GM12878 (cell line): ENCODE data around the gene ECHDC1. TPM values are rescaled to one million over a fixed set of nuclear protein-coding genes. Genes with fewer than 3 reads are reported as not detected.
A peak's percentile ranks its signal among the peaks of the same experiment; 100 is the strongest.

Source experiments
- ATAC-seq: fragments of 200-7000 bp; cut with Tn5 transposase; 3 replicates; pipeline ENCODE4 v1.9.1; 2020; ENCODE audit warnings: mild to moderate bottlenecking, moderate library complexity
- BruUV-seq: library from RNA; stranded (reverse); fragments of 400-500 nt; replicated peaks from 2 replicates; lab custom pipeline; 2021; lab: Mats Ljungman, UMichigan
- CTCF ChIA-PET: fragments of 300-600 bp; sonication (Branson Sonifier 250); formaldehyde crosslinking; extraction: SDS; loops from one replicate; lab custom pipeline; 2021; ENCODE audit warnings: inconsistent platforms; lab: Yijun Ruan, JAX
- POLR2A ChIA-PET: fragments of 350-600 bp; formaldehyde crosslinking; extraction: SDS; loops from one replicate; lab custom pipeline; 2021; ENCODE audit warnings: inconsistent platforms; lab: Charles Lee
- RAD21 ChIA-PET: fragments of 300-600 bp; sonication (Branson Sonifier 250); formaldehyde crosslinking; loops from one replicate; lab custom pipeline; 2023; ENCODE audit warnings: antibody characterized with exemption; ENCODE audit not compliant: unreplicated experiment; lab: Charles Lee
- SMC1A ChIA-PET: fragments of 300-600 bp; sonication (Branson Sonifier 250); formaldehyde crosslinking; loops from one replicate; lab custom pipeline; 2023; ENCODE audit not compliant: unreplicated experiment, uncharacterized antibody; lab: Charles Lee
- DNase-seq: peaks from one replicate; pipeline ENCODE4 v3.0.0-alpha.2; 2011; ENCODE audit warnings: low read depth, low spot score
- FAIRE-seq: peaks from 3 replicates; lab custom pipeline; 2011; peaks lifted over from hg19 to GRCh38; lab: Jason Lieb, UNC
- H2AFZ ChIP-seq: 2 replicates; pipeline ENCODE4 v1.6.0; 2011; ENCODE audit warnings: low read depth, low read length, control low read depth; ENCODE audit not compliant: control insufficient read depth
- H3K27ac ChIP-seq: 2 replicates; pipeline ENCODE4 v1.5.1; 2011; ENCODE audit warnings: control low read depth; ENCODE audit not compliant: control insufficient read depth, insufficient read depth
- H3K27me3 ChIP-seq, 2 experiments: replicated peaks in 1 of 2; 2 replicates each; pipeline versions ENCODE4 v1.6.0 to v1.6.1; 2011; ENCODE audit warnings: low read length in 1 of 2; ENCODE audit not compliant: control insufficient read depth in 2 of 2, insufficient read depth in 2 of 2
- H3K36me3 ChIP-seq, 2 experiments: 2 replicates each; pipeline ENCODE4 v1.5.1; 2011; ENCODE audit warnings: low read length in 1 of 2; ENCODE audit not compliant: control insufficient read depth in 2 of 2, insufficient read depth in 2 of 2
- H3K4me1 ChIP-seq: 2 replicates; pipeline ENCODE4 v1.6.1; 2011; ENCODE audit warnings: mild to moderate bottlenecking, low read length, moderate library complexity, mixed read lengths; ENCODE audit not compliant: control insufficient read depth, insufficient read depth
- H3K4me2 ChIP-seq: 2 replicates; pipeline ENCODE4 v1.6.0; 2011; ENCODE audit warnings: control low read depth; ENCODE audit not compliant: control insufficient read depth, insufficient read depth
- H3K4me3 ChIP-seq: fragments of 200-600 bp; sonication (generic); 2 replicates; pipeline ENCODE4 v1.5.1; 2016
- H3K79me2 ChIP-seq: 2 replicates; pipeline ENCODE4 v1.6.0; 2011; ENCODE audit warnings: low read length; ENCODE audit not compliant: control insufficient read depth, insufficient read depth
- H3K9ac ChIP-seq: 2 replicates; pipeline ENCODE4 v1.8.0; 2011; ENCODE audit warnings: low read length, control low read depth, mixed read lengths; ENCODE audit not compliant: control insufficient read depth, insufficient read depth
- H3K9me3 ChIP-seq: replicated peaks from 3 replicates; pipeline ENCODE4 v1.5.1; 2011; ENCODE audit warnings: mild to moderate bottlenecking, low read length; ENCODE audit not compliant: control insufficient read depth, insufficient read depth
- H4K20me1 ChIP-seq: 2 replicates; pipeline ENCODE4 v1.6.0; 2011; ENCODE audit not compliant: control insufficient read depth, insufficient read depth
- BHLHE40 ChIP-seq, 2 experiments: fragments of 450-650 bp in 1 of 2; IDR thresholded peaks; 2 replicates each; pipeline ENCODE4 v1.6.1; 2011 to 2017; ENCODE audit warnings: low read depth in 2 of 2, borderline replicate concordance in 1 of 2, improper control_type of control experiment in 1 of 2, low read length in 1 of 2, mild to moderate bottlenecking in 1 of 2
- BRCA1 ChIP-seq: IDR thresholded peaks from 2 replicates; pipeline ENCODE4 v1.6.1; 2011; ENCODE audit warnings: low read depth, low read length, improper control_type of control experiment
- CBX3 ChIP-seq: fragments of 200-600 bp; sonication (generic); IDR thresholded peaks from 2 replicates; pipeline ENCODE4 v1.6.1; 2016; ENCODE audit warnings: low read depth, borderline replicate concordance
- CEBPZ ChIP-seq: fragments of 150-350 bp; IDR thresholded peaks from 2 replicates; pipeline ENCODE4 v1.6.1; 2016; ENCODE audit warnings: low read depth, low read length
- CTCF ChIP-seq, 3 experiments: IDR thresholded peaks in 2 of 3; conservative IDR thresholded peaks in 1 of 3; 2 replicates each; pipeline ENCODE4 v1.5.1; 2011; ENCODE audit warnings: low read depth in 3 of 3, low read length in 3 of 3, mild to moderate bottlenecking in 3 of 3, control low read depth in 2 of 3, moderate library complexity in 2 of 3, inconsistent platforms in 1 of 3, mixed read lengths in 1 of 3; ENCODE audit not compliant: control insufficient read depth in 2 of 3, insufficient read depth in 1 of 3; ENCODE audit errors: extremely low read depth in 1 of 3
- FOS ChIP-seq: IDR thresholded peaks from 3 replicates; pipeline ENCODE4 v1.6.1; 2011; ENCODE audit warnings: borderline replicate concordance; ENCODE audit not compliant: insufficient read length; ENCODE audit errors: extremely low read depth
- IRF5 ChIP-seq: fragments of 450-650 bp; IDR thresholded peaks from 2 replicates; pipeline ENCODE4 v1.6.1; 2017; ENCODE audit warnings: borderline replicate concordance
- MAX ChIP-seq: IDR thresholded peaks from 2 replicates; pipeline ENCODE4 v1.6.1; 2012; ENCODE audit warnings: low read depth, low read length, improper control_type of control experiment
- NFYB ChIP-seq: IDR thresholded peaks from 2 replicates; pipeline ENCODE4 v1.6.1; 2011; ENCODE audit warnings: low read depth, mild to moderate bottlenecking, low read length, improper control_type of control experiment, moderate library complexity; ENCODE audit not compliant: insufficient read depth
- POLR2AphosphoS2 ChIP-seq: IDR thresholded peaks from 2 replicates; pipeline ENCODE4 v1.6.1; 2011; ENCODE audit warnings: low read depth, mild to moderate bottlenecking, low read length, improper control_type of control experiment, moderate library complexity
- POLR2AphosphoS5 ChIP-seq: IDR thresholded peaks from 2 replicates; pipeline ENCODE4 v1.6.1; 2011; ENCODE audit warnings: mild to moderate bottlenecking, low read length, inconsistent platforms
- RELA ChIP-seq: fragments of 450-650 bp; IDR thresholded peaks from 2 replicates; pipeline ENCODE4 v1.8.0; 2014; ENCODE audit warnings: borderline replicate concordance; ENCODE audit not compliant: partially characterized antibody
- RFX5 ChIP-seq: IDR thresholded peaks from 2 replicates; pipeline ENCODE4 v1.6.1; 2011; ENCODE audit warnings: low read depth, low read length, improper control_type of control experiment
- SUZ12 ChIP-seq: fragments of 200-600 bp; sonication (generic); IDR thresholded peaks from one replicate; pipeline ENCODE4 v1.6.1; 2018; ENCODE audit warnings: antibody characterized with exemption, mild to moderate bottlenecking; ENCODE audit not compliant: unreplicated experiment
- YBX1 ChIP-seq: fragments of 450-650 bp; IDR thresholded peaks from 2 replicates; pipeline ENCODE4 v1.6.1; 2016; ENCODE audit warnings: antibody characterized with exemption
- YY1 ChIP-seq: IDR thresholded peaks from 2 replicates; pipeline ENCODE4 v1.6.1; 2011; ENCODE audit warnings: low read depth, mild to moderate bottlenecking, low read length
- WGBS: methylation state at CpG from one replicate; pipeline ENCODE4 v1.1.6; 2016; ENCODE audit warnings: low lambda C conversion rate; ENCODE audit not compliant: insufficient replicate concordance, insufficient coverage; ENCODE audit errors: missing lambda C conversion rate; 5-methylcytosine and 5-hydroxymethylcytosine counted together
- in situ Hi-C: fragments of 300-500 bp; cut with MboI; formaldehyde crosslinking; loops from 9 replicates; pipeline ENCODE4 v1.14.3; 2018; ENCODE audit warnings: mixed read lengths
- intact Hi-C: fragments of 100-400 bp; cut with micrococcal nuclease; formaldehyde crosslinking; loops from one replicate; pipeline ENCODE4 v1.14.2; 2022; ENCODE audit not compliant: unreplicated experiment
- polyA plus RNA-seq, 11 experiments: library from polyadenylated mRNA; depleted of rRNA in 4 of 11; unstranded in 6 of 11; stranded (reverse) in 5 of 11; fragments of >200 nt; fragmentation: Nextera tagmentation in 4 of 11; fragmentation: Illumina TruSeq in 1 of 11; extraction: Ambion mirVana in 4 of 11; extraction: Trizol in 1 of 11; gene quantifications; 1 replicate in 1 of 11; 2 replicates in 10 of 11; pipeline versions ENCODE4 v1.2.1 to v1.2.3, GENCODE V29; 2011 to 2016; ENCODE audit warnings: inconsistent platforms in 2 of 11, missing spikeins in 2 of 11, low read depth in 1 of 11
- total RNA-seq, 4 experiments: library from RNA; depleted of rRNA in 3 of 4; stranded (reverse); fragments of >200 nt in 3 of 4; fragmentation: Illumina TruSeq in 1 of 4; extraction: Trizol in 1 of 4; gene quantifications; 2 replicates each; pipeline versions ENCODE4 v1.2.1 to v1.2.3, GENCODE V29; 2013 to 2021

The ECHDC1 gene
- total and polyA plus RNA-seq, 10 of the 15 experiments (the other 5 are each of a cell fraction or from before 2014, with no cell fraction given): 46.2 to 111 (median 70.7) TPM

- CTCF ChIA-PET: interaction anchor here (1.1 to 1.3 kb wide), 4 partner anchors 11 to 63 kb away, joined by 3 to 5 read pairs (median 4); partner anchors contain the start of gene RNF146
- POLR2A ChIA-PET: no interaction called here
- DNase-seq (no peak), ATAC-seq (0 out of 3 replicates have a peak, but pooled peaks have one; percentile 14), FAIRE-seq (no peak)
- no peaks in the 10 kb centered on the region for H3K4me1 ChIP-seq
- H3K79me2 ChIP-seq: no peaks in the 10 kb centered on the region
- H3K4me3 ChIP-seq: no peak overlapping the region
- H3K36me3 ChIP-seq: no peaks in the 10 kb centered on the region; a peak in 1 of 4 replicates
- BruUV-seq: no TSS peak
- no peaks in the 10 kb centered on the region for H3K9me3 ChIP-seq
- H3K4me2 ChIP-seq: no peak overlapping the region
- WGBS: 27% methylated on average over 1 of the region's 1 CpG
- intact Hi-C loops (no loop called here), in situ Hi-C loops (loop anchor here (25.0 kb wide), 1 partner anchor 1493 kb away; the partner anchor contains the start of gene NCOA7)
- SMC1A ChIA-PET: interaction anchor here (0.6 to 2.0 kb wide), 8 partner anchors 8 to 73 kb away, joined by 3 to 6 read pairs (median 3); partner anchors contain the start of gene RNF146
- H3K9ac ChIP-seq: no peak overlapping the region
- TF ChIP-seq BRCA1: no peak
- no peak for TF ChIP-seq POLR2AphosphoS2
- TF ChIP-seq CEBPZ: no peak
- no peak for TF ChIP-seq CBX3
- TF ChIP-seq CTCF (IDR thresholded peaks at IDR 0.05 in 2 of 3, conservative IDR thresholded peaks at IDR 0.05 in 1 of 3; ENCODE audit: control insufficient read depth in 2 of 3, extremely low read depth in 1 of 3, insufficient read depth in 1 of 3, low read depth in 3 of 3, low read length in 3 of 3): no peak
- TF ChIP-seq NFYB: no peak
- no peak for TF ChIP-seq POLR2AphosphoS5
- no peak for TF ChIP-seq RELA
- TF ChIP-seq YY1: no peak
- TF ChIP-seq MAX: no peak
- no peak for TF ChIP-seq FOS
- TF ChIP-seq YBX1: no peak
- no peak for TF ChIP-seq IRF5
- TF ChIP-seq RFX5: no peak
- TF ChIP-seq SUZ12: no peak
- no peak for TF ChIP-seq BHLHE40 (IDR thresholded peaks at IDR 0.05; ENCODE audit: borderline replicate concordance in 1 of 2, low read depth in 2 of 2, low read length in 1 of 2)
- no peaks in the 10 kb centered on the region for H3K27me3 ChIP-seq
- H3K27ac ChIP-seq: no peak overlapping the region
- no peaks in the 10 kb centered on the region for H4K20me1 ChIP-seq
- H2AFZ ChIP-seq: no peak overlapping the region
- RAD21 ChIA-PET: interaction anchor here (1.0 to 1.1 kb wide), 2 partner anchors 10 to 14 kb away, joined by 3 read pairs; partner anchors contain the start of gene RNF146
These were observed 63.6 kb downstream of the ECHDC1 start for GRCh38 chr6:127279815-127280214.
